IMR-90 (cell line): ENCODE data around the gene CDS1.

ENCODE experiments used
- MAFK ChIP-seq: IDR thresholded peaks from 2 replicates; pipeline ENCODE4 v1.6.1; 2012; ENCODE audit warnings: low read depth, low read length, improper control_type of control experiment
- POLR2A ChIP-seq: IDR thresholded peaks from 2 replicates; pipeline ENCODE4 v1.6.1; 2012; ENCODE audit warnings: mild to moderate bottlenecking, low read depth, low read length
- TF ChIP-seq, protein P1 (sequence below): conservative IDR thresholded peaks from 2 replicates; pipeline ENCODE4 v1.5.1; 2012; ENCODE audit warnings: mild to moderate bottlenecking, low read depth, low read length, improper control_type of control experiment

GRCh38 chr4:84690481-84690880, 107.6 kb downstream of the CDS1 start:
- TF ChIP-seq, protein P1, sequence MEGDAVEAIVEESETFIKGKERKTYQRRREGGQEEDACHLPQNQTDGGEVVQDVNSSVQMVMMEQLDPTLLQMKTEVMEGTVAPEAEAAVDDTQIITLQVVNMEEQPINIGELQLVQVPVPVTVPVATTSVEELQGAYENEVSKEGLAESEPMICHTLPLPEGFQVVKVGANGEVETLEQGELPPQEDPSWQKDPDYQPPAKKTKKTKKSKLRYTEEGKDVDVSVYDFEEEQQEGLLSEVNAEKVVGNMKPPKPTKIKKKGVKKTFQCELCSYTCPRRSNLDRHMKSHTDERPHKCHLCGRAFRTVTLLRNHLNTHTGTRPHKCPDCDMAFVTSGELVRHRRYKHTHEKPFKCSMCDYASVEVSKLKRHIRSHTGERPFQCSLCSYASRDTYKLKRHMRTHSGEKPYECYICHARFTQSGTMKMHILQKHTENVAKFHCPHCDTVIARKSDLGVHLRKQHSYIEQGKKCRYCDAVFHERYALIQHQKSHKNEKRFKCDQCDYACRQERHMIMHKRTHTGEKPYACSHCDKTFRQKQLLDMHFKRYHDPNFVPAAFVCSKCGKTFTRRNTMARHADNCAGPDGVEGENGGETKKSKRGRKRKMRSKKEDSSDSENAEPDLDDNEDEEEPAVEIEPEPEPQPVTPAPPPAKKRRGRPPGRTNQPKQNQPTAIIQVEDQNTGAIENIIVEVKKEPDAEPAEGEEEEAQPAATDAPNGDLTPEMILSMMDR, result no peak
- TF ChIP-seq POLR2A (no peak), MAFK (no peak)
